Activated CD8-positive, alpha-beta memory T cell treated with anti-CD3 and anti-CD28 coated beads for 4 hours (primary cell): ENCODE data around the gene SNRPE.
A peak's percentile ranks its signal among the peaks of the same experiment; 100 is the strongest.
"Not testable (repeated sequence)": the region's sequence is repeated elsewhere in the genome, so short reads cannot be mapped to it uniquely, and the experiment has no call there.

Source experiments
- DNase-seq, 2 donors: peaks; one replicate each; pipeline ENCODE4 v3.0.0-alpha.2; 2020; ENCODE audit warnings: low read depth in 2 of 2

Gene SNRPE

DNA sequence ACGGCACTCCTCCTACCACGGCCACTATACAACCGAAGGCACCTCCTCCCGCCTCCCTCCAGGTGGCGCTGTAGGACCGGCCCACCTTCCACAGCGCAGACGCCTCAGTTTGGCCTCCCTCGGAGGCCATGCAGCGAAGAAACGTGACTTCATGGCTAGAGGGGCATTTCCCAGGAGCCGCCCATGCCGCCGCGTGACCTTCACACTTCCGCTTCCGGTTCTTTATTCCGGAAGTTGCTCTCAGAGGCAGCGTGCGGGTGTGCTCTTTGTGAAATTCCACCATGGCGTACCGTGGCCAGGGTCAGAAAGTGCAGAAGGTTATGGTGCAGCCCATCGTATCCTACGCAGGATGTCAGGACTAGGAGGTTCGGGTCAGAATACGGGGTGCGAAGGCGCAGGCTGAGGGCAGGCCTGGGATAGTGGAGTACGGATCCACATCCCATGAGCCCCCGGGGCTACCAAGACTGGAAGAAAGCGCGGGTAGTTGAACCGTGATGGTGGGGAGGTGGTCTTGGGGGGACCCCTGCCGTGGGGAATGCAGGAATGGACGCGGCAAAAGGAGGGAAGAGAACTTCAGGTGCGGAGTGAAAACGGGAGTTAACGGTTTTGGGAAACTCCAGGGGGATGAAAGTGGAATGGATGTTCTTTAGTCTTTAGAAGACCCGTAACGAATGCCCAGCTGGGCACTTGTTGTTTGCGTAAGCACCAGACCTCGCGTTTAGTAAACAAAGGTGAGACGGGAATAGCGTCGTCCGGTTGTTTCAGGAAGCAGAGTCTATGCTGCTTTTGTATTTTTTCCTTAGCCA lies at the start of gene SNRPE:
Gene SNRPE (plus strand): TSS at position 221 of the 806 bp plus-strand sequence. CDS start 61 bp downstream, at position 282.
- peak; percentile 91 to 93 for DNase-seq

GRCh38 chr1:203813581-203814341 lies 47.6 kb upstream of the SNRPE start:
- no peak for DNase-seq

DNA sequence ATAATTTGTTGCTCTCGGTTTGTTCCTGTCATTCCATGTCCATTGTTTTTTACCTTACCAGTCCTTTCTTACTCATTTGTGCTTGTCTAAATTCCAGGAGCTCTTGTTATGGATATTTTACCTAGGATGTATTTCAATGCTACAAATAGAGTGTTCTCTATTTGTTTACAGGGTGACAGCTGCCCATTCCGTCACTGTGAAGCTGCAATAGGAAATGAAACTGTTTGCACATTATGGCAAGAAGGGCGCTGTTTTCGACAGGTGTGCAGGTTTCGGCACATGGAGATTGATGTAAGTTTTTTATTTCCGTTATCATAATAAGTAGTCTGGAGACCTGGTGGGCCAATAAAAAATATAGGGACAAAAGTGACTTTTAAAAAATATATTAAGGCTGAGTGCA lies 43.0 kb upstream of the SNRPE start:
- DNase-seq: no peak

GRCh38 chr1:203823306-203823705 lies 38.1 kb upstream of the SNRPE start:
- no peak for DNase-seq

- DNase-seq: no peak
Observed at GRCh38 chr1:203826175-203826574, 35.2 kb upstream of the SNRPE start.

DNA sequence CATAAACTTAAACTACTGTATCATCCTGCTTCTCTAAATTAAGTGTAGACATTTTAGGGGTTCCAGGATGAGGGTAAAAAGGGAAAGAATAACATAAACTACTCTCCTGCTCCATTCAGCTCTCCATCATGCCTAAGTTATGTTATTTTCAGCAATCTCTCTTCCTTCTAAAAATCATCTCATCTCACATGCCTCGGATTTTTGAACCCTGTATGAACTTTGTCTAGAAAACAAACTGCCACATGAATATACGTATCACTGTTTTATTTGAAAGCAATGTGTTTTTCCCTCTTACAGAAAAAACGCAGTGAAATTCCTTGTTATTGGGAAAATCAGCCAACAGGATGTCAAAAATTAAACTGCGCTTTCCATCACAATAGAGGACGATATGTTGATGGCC lies 33.4 kb upstream of the SNRPE start:
- DNase-seq: no peak

DNA sequence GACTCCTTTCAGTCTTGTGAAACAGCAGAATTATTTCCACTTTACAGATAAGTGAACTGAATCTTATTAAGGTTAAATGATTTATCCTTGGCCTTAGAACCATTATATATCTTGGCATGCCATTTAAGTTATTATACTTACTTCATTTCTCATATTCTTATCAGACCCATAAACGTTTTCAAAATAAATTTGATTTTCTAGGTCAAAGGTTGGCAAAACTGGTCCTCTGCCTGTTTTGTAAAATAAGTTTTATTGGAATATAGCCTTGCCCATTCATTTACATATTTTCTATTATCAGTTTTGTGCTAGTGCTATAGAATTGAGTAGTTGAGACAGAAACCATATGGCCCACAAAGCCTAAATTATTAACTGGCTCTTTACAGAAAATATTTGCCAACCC lies 32.9 kb upstream of the SNRPE start:
- DNase-seq: no peak

GRCh38 chr1:203829247-203829646 lies 32.2 kb upstream of the SNRPE start:
- not testable (repeated sequence) for DNase-seq

GRCh38 chr1:203835476-203835875 lies 25.9 kb upstream of the SNRPE start:
- no peak for DNase-seq

- DNase-seq: no peak
Observed at GRCh38 chr1:203839081-203839480, 22.3 kb upstream of the SNRPE start.

- no peak for DNase-seq
Observed at GRCh38 chr1:203840208-203840808, 21.1 kb upstream of the SNRPE start.

- DNase-seq: no peak
Observed at GRCh38 chr1:203842559-203842876, 18.9 kb upstream of the SNRPE start.

GRCh38 chr1:203843435-203843834 lies 18.0 kb upstream of the SNRPE start:
- DNase-seq: no peak

- not testable (repeated sequence) for DNase-seq
Observed at GRCh38 chr1:203853112-203853511, 8.3 kb upstream of the SNRPE start.

DNA sequence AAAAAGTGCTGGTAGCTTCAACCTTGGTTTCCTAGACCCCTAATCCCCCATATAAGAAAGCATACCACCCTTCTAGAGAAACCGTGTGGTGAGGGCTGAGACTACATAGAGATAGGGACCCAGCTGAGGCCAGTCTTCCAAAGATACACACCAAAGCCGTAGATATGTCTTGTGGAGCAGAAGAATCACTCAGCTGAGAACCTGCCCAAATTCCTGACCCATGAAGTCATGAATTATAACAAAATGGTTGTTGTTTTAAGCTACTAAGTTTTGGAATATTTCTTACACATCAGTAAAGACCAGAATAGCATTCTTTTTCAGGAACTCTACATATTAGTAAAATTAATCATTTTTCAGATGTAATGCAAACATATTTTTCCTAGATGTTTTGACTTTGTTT lies 3.3 kb upstream of the SNRPE start:
- DNase-seq: no peak

GRCh38 chr1:203858975-203859374 lies 2.4 kb upstream of the SNRPE start:
- no peak for DNase-seq

GRCh38 chr1:203860396-203861025 lies 888 bp upstream of the SNRPE start:
- no peak for DNase-seq

- no peak for DNase-seq
Observed at GRCh38 chr1:203867802-203868201, 6.4 kb downstream of the SNRPE start.

GRCh38 chr1:203870245-203870644 lies 8.8 kb downstream of the SNRPE start:
- DNase-seq: no peak

- DNase-seq: no peak
Observed at GRCh38 chr1:203871114-203871880, 9.9 kb downstream of the SNRPE start.

- no peak for DNase-seq
Observed at GRCh38 chr1:203873094-203873493, 11.7 kb downstream of the SNRPE start.

DNA sequence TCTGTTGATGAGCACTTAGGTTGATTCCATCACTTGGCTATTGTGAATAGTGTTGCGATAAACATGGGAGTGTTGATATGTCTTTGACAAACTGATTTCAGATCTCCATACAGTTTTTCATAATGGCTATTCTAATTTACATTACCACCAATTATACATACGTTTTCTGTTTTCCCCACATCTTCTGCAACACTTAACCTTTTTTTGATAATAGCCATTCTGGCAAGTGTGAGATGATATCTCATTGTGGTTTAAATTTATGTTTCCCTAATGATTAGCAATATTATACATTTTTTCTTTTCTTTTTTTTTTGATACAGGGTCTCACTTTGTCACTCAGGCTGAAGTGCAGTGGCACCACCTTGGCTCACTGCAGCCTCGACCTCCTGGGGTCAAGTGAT lies 17.0 kb downstream of the SNRPE start:
- no peak for DNase-seq
